ENCODE results near the gene GARRE1.

GARRE1 gene

GRCh38 chr19:34298891-34299520, 44.7 kb downstream of the GARRE1 start:
- DNase-seq (ENCODE audit: low read depth) = no peak

DNA sequence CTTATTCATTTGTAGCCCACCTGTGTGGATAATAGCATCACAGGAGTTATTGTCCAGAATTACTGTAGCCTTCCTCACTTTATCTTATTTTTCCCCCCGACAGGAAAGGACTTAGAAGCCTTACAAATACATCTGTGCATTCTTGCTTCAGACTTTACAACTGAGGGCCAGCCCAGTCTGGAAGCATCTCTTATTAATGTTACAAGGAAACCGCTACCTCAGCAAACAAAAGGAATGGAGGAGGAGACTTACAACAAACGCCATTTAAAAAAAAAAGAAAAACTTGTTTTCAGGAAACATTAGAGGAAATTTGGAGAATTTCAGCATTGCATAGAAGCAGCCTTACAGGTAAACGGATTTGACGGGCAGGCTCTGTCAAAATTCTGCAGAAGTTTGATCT, 45.2 kb downstream of the GARRE1 start:
- DNase-seq (ENCODE audit: low read depth) = no peak

DNA sequence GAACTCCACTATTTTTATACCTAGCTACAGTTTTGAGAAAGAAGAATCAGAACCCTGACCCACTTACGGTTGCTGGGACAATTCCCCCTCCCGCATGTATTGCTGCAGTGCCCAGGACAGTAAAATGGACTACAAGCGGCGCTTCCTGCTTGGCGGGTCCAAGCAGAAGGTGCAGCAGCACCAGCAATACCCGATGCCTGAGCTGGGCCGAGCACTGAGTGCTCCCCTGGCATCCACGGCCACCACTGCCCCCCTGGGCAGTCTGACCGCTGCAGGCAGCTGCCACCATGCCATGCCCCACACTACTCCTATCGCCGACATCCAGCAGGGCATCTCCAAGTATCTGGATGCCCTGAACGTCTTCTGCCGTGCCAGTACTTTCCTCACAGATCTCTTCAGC, 46.0 kb downstream of the GARRE1 start:
- DNase-seq (ENCODE audit: low read depth) = no peak

GRCh38 chr19:34300962-34301361, 46.6 kb downstream of the GARRE1 start:
- no peak for DNase-seq (ENCODE audit: low read depth)
